ENCODE data around the gene PARK7. TPM values are rescaled to one million over a fixed set of nuclear protein-coding genes. Genes with fewer than 3 reads are reported as not detected.

PARK7 gene
- total RNA-seq, 6 experiments from 2014 or later = 144 to 218 (median 173) TPM

DNA sequence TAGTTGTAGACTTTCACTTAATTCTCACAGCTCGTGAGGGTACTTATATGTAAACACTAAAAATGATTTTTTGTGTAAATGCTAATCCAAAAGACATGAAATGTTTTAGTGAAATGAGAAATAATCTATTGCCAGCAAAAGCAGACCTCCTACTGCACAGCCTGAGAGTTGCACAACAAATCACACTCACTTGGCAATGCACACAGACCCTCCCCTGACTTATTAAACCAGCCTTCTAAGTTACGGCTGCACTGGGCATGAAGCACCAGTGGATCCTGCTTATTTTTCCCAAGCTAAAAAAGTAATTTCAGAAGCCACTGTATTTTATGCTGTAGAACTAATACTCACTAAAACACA is 54.3 kb downstream of the PARK7 start:
- DNase-seq (no peak), ATAC-seq (peak in 3 of 4 donors; percentile 12 to 23 (median 21))
- H3K4me1 ChIP-seq = peaks cover 0 to 58% (median 12%) of the 10 kb centered on the region in 4 donors
- TF ChIP-seq, protein P1, sequence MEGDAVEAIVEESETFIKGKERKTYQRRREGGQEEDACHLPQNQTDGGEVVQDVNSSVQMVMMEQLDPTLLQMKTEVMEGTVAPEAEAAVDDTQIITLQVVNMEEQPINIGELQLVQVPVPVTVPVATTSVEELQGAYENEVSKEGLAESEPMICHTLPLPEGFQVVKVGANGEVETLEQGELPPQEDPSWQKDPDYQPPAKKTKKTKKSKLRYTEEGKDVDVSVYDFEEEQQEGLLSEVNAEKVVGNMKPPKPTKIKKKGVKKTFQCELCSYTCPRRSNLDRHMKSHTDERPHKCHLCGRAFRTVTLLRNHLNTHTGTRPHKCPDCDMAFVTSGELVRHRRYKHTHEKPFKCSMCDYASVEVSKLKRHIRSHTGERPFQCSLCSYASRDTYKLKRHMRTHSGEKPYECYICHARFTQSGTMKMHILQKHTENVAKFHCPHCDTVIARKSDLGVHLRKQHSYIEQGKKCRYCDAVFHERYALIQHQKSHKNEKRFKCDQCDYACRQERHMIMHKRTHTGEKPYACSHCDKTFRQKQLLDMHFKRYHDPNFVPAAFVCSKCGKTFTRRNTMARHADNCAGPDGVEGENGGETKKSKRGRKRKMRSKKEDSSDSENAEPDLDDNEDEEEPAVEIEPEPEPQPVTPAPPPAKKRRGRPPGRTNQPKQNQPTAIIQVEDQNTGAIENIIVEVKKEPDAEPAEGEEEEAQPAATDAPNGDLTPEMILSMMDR (IDR thresholded peaks at IDR 0.05) = no peak
- TF ChIP-seq POLR2A (IDR thresholded peaks at IDR 0.05) = no peak
- WGBS (ENCODE audit: insufficient coverage, low coverage, low lambda C conversion rate, missing lambda C conversion rate) = 7% methylated on average over 2 of the region's 2 CpGs
- no peak overlapping the region for H3K4me3 ChIP-seq
- H3K9me3 ChIP-seq = no peaks in the 10 kb centered on the region
- intact Hi-C loops (cut with DNase I) = no loop called here
- H3K27me3 ChIP-seq = no peaks in the 10 kb centered on the region
- peak overlapping the region in 2 of 3 donors; percentile 37 to 100 for H3K27ac ChIP-seq
- peaks cover 0 to 93% (median 30%) of the 10 kb centered on the region in 4 donors for H3K36me3 ChIP-seq

DNA sequence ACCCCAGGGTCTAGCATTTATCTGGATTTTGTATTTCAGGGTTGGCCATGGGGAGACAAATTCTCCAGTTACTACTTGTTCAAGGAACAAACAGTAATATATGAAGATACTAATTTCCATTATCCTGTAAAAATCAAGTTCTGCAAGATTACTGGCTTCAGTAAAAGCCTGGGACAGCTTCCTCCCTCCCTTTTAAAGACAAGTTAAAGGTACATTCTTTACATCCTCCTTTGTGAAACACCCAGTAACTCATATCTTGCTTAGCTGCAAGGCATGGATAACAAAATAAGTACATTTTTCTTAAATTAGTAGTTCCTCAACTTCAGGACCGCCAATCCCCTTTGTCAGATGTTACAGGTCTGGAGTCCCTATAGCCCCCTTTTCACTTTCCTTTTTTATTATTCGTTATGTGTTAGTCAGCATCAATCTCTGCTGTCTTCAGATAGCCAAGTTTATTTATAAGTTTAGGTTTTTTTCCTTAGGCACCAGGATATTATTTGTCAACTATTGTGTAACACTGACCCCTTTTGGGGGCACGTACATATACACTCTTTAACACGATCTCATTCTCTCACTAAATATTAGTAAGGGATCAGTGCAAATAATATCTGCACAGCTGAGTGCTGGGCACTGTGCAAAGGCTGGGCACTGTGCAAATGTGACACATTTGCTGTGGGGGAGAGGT is 54.8 kb downstream of the PARK7 start:
- ATAC-seq (peak in 3 of 4 donors; percentile 0 to 4 (median 1)), DNase-seq (no peak)
- intact Hi-C loops (cut with DNase I) = no loop called here
- Histone ChIP-seq H3K4me1 (peaks cover 0 to 64% (median 12%) of the 10 kb centered on the region in 4 donors), H3K27me3 (no peaks in the 10 kb centered on the region), H3K4me3 (no peak overlapping the region), H3K36me3 (peaks cover 0 to 92% (median 30%) of the 10 kb centered on the region in 4 donors), H3K27ac (peak overlapping the region in 2 of 3 donors; percentile 37 to 100), H3K9me3 (no peaks in the 10 kb centered on the region)
- TF ChIP-seq, protein P1 (IDR thresholded peaks at IDR 0.05) = peak in 1 of 4 donors; percentile 8
- TF ChIP-seq POLR2A (IDR thresholded peaks at IDR 0.05) = no peak
- 15% methylated on average over 4 of the region's 4 CpGs for WGBS (ENCODE audit: insufficient coverage, low coverage, low lambda C conversion rate, missing lambda C conversion rate)

DNA sequence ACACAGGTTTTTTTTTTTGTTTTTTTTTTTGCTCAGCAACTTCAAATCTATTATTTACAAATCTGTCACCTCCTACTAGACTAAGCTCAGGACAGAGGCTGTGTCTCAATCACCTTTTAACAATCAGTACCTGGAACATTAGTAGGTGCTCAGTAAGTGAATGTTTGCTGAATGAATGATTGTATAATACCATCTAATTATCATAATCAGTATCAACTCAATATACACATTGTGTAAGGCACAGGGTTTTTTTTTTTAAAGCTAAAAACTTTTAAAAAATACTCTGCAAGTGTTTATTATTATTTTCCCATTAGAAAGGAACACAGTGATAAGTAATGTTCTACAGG is 55.4 kb downstream of the PARK7 start:
- no peaks in the 10 kb centered on the region for H3K27me3 ChIP-seq
- peaks cover 0 to 92% (median 30%) of the 10 kb centered on the region in 4 donors for H3K36me3 ChIP-seq
- peak overlapping the region in 1 of 3 donors; percentile 17 for H3K4me3 ChIP-seq
- H3K27ac ChIP-seq = peak overlapping the region in 2 of 3 donors; percentile 37 to 100
- DNase-seq (no peak), ATAC-seq (no peak)
- H3K9me3 ChIP-seq = no peaks in the 10 kb centered on the region
- TF ChIP-seq, protein P1 (IDR thresholded peaks at IDR 0.05) = no peak
- no peak for TF ChIP-seq POLR2A (IDR thresholded peaks at IDR 0.05)
- peaks cover 0 to 69% (median 12%) of the 10 kb centered on the region in 4 donors for H3K4me1 ChIP-seq
- intact Hi-C loops (cut with DNase I) = no loop called here

DNA sequence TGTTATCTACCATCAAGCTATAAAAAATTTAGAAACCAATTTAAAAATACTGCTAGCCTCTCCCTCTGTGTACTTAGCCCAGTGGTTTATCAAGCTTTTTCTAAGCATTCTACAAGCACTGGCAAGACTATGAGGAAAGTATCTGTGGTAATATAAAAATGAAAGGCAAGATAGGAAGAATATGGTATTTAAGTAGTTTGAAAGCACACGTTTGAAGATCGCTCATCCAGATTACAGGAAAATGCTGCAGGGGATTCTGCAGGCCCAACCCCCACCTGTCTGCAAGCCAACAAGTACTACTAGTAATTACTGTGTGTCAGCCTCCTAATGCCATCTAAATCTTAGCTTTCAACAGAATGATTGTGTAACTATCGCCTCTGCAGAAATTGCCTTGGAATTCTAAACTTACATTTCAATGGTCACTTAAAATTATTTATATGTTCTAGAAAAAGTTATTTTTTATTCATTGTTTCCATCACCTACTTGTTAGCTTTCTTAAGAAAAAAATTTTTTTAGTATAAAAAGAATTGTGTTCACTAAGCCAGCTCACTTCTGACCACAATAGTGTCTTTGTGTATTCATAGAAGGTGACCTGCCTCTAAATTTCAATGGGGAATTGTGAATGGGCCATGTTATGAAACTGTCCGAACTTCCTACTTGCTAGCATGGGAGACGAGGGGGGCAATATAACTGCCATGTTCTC is 56.1 kb downstream of the PARK7 start:
- peak; percentile 23 for TF ChIP-seq POLR2A (IDR thresholded peaks at IDR 0.05)
- TF ChIP-seq, protein P1 (IDR thresholded peaks at IDR 0.05) = no peak
- H3K27ac ChIP-seq = peak overlapping the region in 2 of 3 donors; percentile 37 to 100
- intact Hi-C loops (cut with DNase I) = no loop called here
- DNase-seq (no peak), ATAC-seq (no peak)
- H3K4me3 ChIP-seq = peak overlapping the region in 1 of 3 donors; percentile 17
- H3K9me3 ChIP-seq = no peaks in the 10 kb centered on the region
- H3K36me3 ChIP-seq = peaks cover 0 to 92% (median 26%) of the 10 kb centered on the region in 4 donors
- peaks cover 0 to 70% (median 12%) of the 10 kb centered on the region in 4 donors for H3K4me1 ChIP-seq
- WGBS (ENCODE audit: insufficient coverage, low coverage, low lambda C conversion rate, missing lambda C conversion rate) = 21% methylated on average over 5 of the region's 5 CpGs
- no peaks in the 10 kb centered on the region for H3K27me3 ChIP-seq

Data from right lobe of liver (tissue), 6 donors.